GM19372 (cell line): Measurements from ENCODE around the gene CRTC3.
"Not testable (repeated sequence)": the region's sequence is repeated elsewhere in the genome, so short reads cannot be mapped to it uniquely, and the experiment has no call there.

ENCODE experiments used
- ATAC-seq: cut with Tn5 transposase; IDR thresholded peaks from one replicate; pipeline ENCODE4 v1.9.1; 2021; ENCODE audit warnings: mild to moderate bottlenecking, low read depth, moderate library complexity; ENCODE audit not compliant: unreplicated experiment

CRTC3 gene, protein sequence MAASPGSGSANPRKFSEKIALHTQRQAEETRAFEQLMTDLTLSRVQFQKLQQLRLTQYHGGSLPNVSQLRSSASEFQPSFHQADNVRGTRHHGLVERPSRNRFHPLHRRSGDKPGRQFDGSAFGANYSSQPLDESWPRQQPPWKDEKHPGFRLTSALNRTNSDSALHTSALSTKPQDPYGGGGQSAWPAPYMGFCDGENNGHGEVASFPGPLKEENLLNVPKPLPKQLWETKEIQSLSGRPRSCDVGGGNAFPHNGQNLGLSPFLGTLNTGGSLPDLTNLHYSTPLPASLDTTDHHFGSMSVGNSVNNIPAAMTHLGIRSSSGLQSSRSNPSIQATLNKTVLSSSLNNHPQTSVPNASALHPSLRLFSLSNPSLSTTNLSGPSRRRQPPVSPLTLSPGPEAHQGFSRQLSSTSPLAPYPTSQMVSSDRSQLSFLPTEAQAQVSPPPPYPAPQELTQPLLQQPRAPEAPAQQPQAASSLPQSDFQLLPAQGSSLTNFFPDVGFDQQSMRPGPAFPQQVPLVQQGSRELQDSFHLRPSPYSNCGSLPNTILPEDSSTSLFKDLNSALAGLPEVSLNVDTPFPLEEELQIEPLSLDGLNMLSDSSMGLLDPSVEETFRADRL

DNA sequence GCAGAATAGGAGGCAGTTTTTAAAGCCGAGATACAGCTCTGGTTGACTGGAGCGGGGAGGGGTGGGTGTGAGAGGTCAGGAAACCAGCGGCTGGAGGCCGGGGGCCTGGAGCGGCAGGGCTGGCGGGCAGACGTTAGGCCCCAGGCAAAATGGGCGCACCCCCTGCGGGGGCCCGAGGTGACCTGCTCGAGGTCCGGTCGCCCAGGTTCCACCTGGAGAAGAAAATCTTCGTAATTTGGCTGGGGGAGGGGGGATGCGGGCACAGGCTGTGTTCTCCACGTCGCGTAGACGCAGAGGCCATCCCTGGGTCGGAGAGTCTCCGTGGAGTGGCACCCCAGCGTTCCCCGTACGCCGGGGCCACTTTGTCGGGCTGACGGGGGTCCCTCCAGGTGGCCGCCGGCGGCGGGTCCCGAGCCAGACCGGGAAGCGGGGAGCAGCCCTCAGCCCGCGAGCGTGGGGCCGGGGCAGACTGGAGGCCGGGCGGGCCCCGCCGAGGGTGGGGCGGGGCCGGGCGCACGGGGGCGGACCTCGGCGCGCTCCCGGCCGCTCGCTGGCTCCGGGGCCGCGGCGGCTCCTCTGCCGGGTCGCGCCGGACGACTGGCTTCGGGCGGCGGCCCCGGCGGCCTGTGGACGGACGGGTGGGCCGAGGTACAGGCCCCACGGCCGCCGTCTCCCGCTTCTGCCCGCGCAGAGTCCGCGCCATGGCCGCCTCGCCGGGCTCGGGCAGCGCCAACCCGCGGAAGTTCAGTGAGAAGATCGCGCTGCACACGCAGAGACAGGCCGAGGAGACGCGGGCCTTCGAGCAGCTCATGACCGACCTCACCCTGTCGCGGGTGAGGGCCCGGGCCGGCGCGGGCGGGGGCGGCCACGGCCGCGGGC, at the start of gene CRTC3:
CRTC3 (plus strand) TSS at position 553 of the 879 bp plus-strand sequence; CDS start at position 702, 149 bp downstream.
- ATAC-seq, result peak; percentile 70

DNA sequence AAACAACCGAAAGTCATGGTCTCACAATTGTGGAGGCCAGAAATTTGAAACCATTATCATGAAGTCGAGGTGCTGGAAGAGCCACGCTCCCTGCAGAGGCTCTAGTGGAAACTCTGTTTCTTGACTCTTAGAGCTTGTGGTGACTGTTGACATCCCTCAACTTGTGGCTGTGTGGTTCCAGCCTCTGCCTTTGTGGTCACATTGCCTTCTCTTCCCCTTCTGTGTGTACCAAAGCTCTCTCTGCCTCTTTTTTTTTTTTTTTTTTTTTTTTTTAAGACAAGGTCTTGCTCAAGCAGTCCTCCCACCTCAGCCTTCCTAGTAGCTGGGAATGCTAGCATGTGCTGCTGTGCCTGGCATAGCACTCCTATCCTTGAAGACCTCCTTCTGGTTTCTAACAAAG, 48.7 kb upstream of the CRTC3 start:
- no peak for ATAC-seq

- ATAC-seq, result no peak
These were observed 47.4 kb upstream of the CRTC3 start for GRCh38 chr15:90482124-90483011.

GRCh38 chr15:90483012-90483307, 46.8 kb upstream of the CRTC3 start:
- no peak for ATAC-seq

DNA sequence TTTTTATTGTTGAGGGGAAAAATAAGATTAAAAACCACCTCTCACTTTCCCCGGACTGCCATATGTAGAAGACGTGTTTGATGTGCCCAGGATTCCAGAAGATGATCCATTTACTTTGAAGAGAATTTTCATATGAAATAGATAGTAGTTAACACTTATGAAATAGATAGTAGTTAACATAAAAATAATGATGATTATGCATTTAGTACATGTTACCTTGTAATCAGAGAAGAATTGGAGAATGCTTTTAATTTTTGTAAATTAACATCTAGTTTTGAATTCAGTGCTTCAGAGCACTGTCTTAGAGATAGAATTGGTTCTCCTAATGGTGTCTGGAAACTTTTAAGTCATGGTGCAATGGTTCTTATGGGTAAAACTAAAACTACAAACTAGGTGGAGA, 46.1 kb upstream of the CRTC3 start:
- ATAC-seq, result no peak

DNA sequence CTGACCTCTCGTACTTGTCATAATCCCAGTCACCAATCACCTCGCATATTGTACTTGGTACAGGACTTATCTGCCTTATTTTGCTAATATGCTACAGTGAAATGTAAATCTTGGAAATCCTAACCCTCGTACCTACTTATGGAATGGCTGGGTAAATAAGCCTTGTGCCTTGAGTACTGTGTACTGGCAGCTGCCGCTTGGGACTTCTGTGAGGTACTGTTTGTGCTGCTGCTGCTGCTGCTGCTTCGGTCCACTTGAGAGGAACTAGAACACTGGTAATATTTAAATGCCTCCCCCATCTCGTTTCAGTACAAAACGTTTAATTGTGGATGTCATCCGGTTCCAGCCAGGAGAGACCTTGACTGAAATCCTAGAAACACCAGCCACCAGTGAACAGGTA, 42.5 kb upstream of the CRTC3 start:
- ATAC-seq, result no peak

- ATAC-seq, result no peak
These were observed 40.2 kb upstream of the CRTC3 start for GRCh38 chr15:90489514-90489913.

DNA sequence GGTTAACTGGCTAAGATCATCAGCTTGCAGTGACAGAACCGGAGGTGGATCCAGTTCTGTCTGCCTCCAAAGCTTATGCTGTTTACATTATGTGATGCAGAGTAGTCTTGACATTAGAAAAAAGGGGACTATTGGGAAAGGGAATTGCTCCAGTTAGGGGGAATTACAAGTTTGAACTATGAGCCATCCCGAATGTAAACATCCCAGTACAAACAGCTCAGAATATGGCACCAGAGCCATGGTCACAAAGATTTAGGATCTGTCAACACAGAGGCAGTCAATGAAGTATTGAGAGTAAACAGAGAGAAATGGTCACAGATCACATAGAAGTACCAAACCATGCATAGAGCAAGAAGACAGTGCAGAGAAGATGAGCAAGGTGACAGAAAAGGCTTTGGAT, 39.8 kb upstream of the CRTC3 start:
- no peak for ATAC-seq

GRCh38 chr15:90493647-90494046, 36.1 kb upstream of the CRTC3 start:
- no peak for ATAC-seq

- ATAC-seq, result no peak
These were observed 34.7 kb upstream of the CRTC3 start for GRCh38 chr15:90495067-90495466.

- no peak for ATAC-seq
These were observed 32.9 kb upstream of the CRTC3 start for GRCh38 chr15:90496791-90497190.

- ATAC-seq, result no peak
These were observed 32.3 kb upstream of the CRTC3 start for GRCh38 chr15:90497376-90497775.

DNA sequence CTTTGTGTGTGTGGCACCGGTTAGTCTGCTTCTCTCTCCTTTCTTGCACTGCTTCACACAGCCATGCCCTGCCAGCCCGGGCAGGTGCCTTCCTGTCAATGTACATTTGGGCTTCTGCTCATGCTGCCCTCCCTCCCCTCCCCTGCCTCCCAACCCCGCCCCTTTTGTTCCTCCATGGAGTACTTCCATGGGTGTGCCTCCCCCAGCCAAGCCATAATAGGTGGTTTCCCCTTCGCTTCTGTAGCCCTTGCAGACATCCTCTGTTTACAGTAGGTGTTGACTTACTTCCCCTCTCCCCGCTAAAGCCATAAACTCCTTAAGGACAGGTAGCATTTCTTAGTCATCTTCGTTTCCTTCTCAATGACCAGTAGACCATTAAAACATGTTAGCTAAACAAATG, 31.8 kb upstream of the CRTC3 start:
- ATAC-seq, result no peak

GRCh38 chr15:90500171-90500570, 29.6 kb upstream of the CRTC3 start:
- no peak for ATAC-seq

GRCh38 chr15:90501898-90502297, 27.8 kb upstream of the CRTC3 start:
- ATAC-seq, result no peak

DNA sequence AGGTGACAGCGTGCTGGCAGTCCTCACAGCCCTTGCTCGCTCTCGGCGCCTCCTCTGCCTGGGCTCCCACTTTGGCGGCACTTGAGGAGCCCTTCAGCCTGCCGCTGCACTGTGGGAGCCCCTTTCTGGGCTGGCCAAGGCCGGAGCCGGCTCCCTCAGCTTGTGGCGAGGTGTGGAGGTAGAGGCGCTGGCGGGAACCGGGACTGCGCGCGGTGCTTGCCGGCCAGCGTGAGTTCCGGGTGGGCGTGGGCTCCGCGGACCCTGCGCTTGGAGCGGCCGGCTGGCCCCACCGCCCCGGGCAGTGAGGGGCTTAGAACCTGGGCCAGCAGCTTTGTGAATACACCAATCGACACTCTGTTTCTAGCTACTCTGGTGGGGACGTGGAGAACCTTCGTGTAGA, 18.9 kb upstream of the CRTC3 start:
- ATAC-seq, result not testable (repeated sequence)

GRCh38 chr15:90511211-90511618, 18.5 kb upstream of the CRTC3 start:
- not testable (repeated sequence) for ATAC-seq

DNA sequence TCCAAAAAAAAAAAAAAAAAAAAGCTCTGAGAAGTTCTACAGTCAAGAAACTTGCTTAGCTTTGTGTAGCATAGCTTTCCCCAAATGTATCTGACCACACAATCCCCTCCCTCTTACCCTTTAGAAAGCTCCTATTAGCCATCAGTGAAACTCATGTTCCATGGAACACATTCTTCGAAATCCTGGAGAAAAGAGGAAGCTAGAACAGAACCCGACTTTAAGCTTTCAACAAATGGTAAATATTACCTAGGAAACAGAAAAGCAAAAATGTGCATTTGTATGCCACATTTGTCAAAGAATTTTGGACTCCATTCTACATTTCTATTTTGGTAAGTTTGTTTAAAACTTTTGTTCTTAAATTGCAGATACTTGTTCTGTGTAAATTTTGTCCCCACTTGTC, 17.4 kb upstream of the CRTC3 start:
- ATAC-seq, result no peak

GRCh38 chr15:90512981-90513380, 16.7 kb upstream of the CRTC3 start:
- ATAC-seq, result no peak

- no peak for ATAC-seq
These were observed 16.3 kb upstream of the CRTC3 start for GRCh38 chr15:90513448-90513847.
